Measurements from ENCODE around the gene KHDC1. TPM values are rescaled to one million over a fixed set of nuclear protein-coding genes. Genes with fewer than 3 reads are reported as not detected.
"Not testable (repeated sequence)": the region's sequence is repeated elsewhere in the genome, so short reads cannot be mapped to it uniquely, and the experiment has no call there.

The KHDC1 gene
- total RNA-seq, 8 experiments from 2014 or later, result 1.5 to 15.2 (median 8.3) TPM; not detected in 1

- in situ Hi-C loops (cut with MboI; ENCODE audit: low pct_unique_long_range_greater_than_20kb in 2 of 9, low sequenced_read_pairs in 9 of 9, unreplicated experiment in 9 of 9), result no loop called here
Measured at GRCh38 chr6:73282871-73283270, 19.9 kb upstream of the KHDC1 start.

DNA sequence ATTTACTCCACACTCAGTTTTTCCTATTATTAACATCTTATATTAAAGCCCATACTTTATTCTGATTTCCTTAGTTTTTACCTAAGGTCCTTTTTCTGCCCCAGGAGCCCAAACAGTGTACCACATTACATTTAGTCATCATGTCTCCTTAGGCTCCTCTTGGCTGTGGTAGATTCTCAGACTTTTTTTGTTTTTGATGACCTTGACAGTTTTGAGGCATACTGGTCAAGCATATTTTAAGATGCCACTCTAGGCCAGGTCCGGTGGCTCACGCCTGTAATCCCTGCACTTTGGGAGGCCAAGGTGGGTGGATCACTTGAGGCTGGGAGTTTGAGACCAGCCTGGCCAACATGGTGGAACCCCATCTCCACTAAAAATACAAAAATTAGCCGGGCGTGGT, 18.7 kb upstream of the KHDC1 start:
- H3K4me3 ChIP-seq; H3K27ac ChIP-seq; ATAC-seq (replicated peaks in 6 of 8); in situ Hi-C loops (cut with MboI; ENCODE audit: low pct_unique_long_range_greater_than_20kb in 2 of 9, low sequenced_read_pairs in 9 of 9, unreplicated experiment in 9 of 9); H3K4me1 ChIP-seq (replicated peaks in 1 of 2): not testable (repeated sequence)
- WGBS, 10 experiments, result 94 to 100% (median 99%) methylated on average over 2 to 4 of the region's 4 CpGs; no CpG with 5 or more reads in 6 of the 10 experiments

More at GRCh38 chr6:73282871-73283270, 19.9 kb upstream of the KHDC1 start:
- WGBS, 10 experiments, result 54 to 96% (median 91%) methylated on average over 2 to 5 of the region's 5 CpGs; no CpG with 5 or more reads in 1 of the 10 experiments
- no peak overlapping the region for H3K27ac ChIP-seq
- no peak overlapping the region for H3K4me3 ChIP-seq
- no peak for ATAC-seq (replicated peaks in 6 of 8)
- no peaks in the 10 kb centered on the region for H3K4me1 ChIP-seq (replicated peaks in 1 of 2)

GRCh38 chr6:73269296-73269695, 6.3 kb upstream of the KHDC1 start:
- ATAC-seq (replicated peaks in 6 of 8); H3K4me1 ChIP-seq (replicated peaks in 1 of 2); H3K4me3 ChIP-seq; H3K27ac ChIP-seq; in situ Hi-C loops (cut with MboI; ENCODE audit: low pct_unique_long_range_greater_than_20kb in 2 of 9, low sequenced_read_pairs in 9 of 9, unreplicated experiment in 9 of 9): not testable (repeated sequence)
- 70 to 100% (median 90%) methylated on average over 2 to 4 of the region's 13 CpGs; no CpG with 5 or more reads in 2 of the 10 experiments for WGBS, 10 experiments

DNA sequence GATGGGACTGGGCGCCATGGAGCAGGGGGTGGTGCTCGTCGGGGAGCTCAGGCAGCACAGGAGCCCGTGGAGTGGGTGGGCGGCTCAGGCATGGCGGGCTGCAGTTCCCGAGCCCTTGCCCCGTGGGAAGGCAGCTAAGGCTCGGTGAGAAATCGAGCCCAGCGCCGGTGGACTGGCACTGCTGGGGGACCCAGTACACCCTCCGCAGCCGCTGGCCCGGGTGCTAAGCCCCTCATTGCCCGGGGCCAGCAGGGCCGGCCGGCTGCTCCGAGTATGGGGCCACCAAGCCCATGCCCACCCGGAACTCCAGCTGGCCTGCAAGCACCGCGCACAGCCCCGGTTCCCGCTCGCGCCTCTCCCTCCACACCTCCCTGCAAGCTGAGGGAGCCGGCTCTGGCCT, 5.9 kb upstream of the KHDC1 start:
- H3K27ac ChIP-seq; H3K4me1 ChIP-seq (replicated peaks in 1 of 2); H3K4me3 ChIP-seq; in situ Hi-C loops (cut with MboI; ENCODE audit: low pct_unique_long_range_greater_than_20kb in 2 of 9, low sequenced_read_pairs in 9 of 9, unreplicated experiment in 9 of 9); ATAC-seq (replicated peaks in 6 of 8): not testable (repeated sequence)
- WGBS, 10 experiments, result no CpG with 5 or more reads among the region's 27 CpGs

GRCh38 chr6:73264446-73264845, 1.4 kb upstream of the KHDC1 start:
- ATAC-seq (replicated peaks in 6 of 8), result no peak
- no peak overlapping the region for H3K4me3 ChIP-seq
- peaks cover 12 to 19% of the 10 kb centered on the region in 2 donors for H3K4me1 ChIP-seq (replicated peaks in 1 of 2)
- no peak overlapping the region for H3K27ac ChIP-seq
- WGBS, 10 experiments, result 60 to 100% (median 100%) methylated on average over 1 to 3 of the region's 3 CpGs; no CpG with 5 or more reads in 2 of the 10 experiments
- in situ Hi-C loops (cut with MboI; ENCODE audit: low pct_unique_long_range_greater_than_20kb in 2 of 9, low sequenced_read_pairs in 9 of 9, unreplicated experiment in 9 of 9), result no loop called here

- in situ Hi-C loops (cut with MboI; ENCODE audit: low pct_unique_long_range_greater_than_20kb in 2 of 9, low sequenced_read_pairs in 9 of 9, unreplicated experiment in 9 of 9), result no loop called here
- peak overlapping the region; percentile 48 to 72 (median 63) for H3K4me3 ChIP-seq
- H3K27ac ChIP-seq, result peak overlapping the region; percentile 68 to 78
- peaks cover 12 to 19% of the 10 kb centered on the region in 2 donors for H3K4me1 ChIP-seq (replicated peaks in 1 of 2)
- WGBS, 10 experiments, result 40 to 100% (median 55%) methylated on average over 1 to 3 of the region's 7 CpGs; no CpG with 5 or more reads in 2 of the 10 experiments
- peak in 6 of 8 experiments; percentile 7 to 28 (median 24) for ATAC-seq (replicated peaks in 6 of 8)
Measured at GRCh38 chr6:73263570-73263909, 544 bp upstream of the KHDC1 start.

DNA sequence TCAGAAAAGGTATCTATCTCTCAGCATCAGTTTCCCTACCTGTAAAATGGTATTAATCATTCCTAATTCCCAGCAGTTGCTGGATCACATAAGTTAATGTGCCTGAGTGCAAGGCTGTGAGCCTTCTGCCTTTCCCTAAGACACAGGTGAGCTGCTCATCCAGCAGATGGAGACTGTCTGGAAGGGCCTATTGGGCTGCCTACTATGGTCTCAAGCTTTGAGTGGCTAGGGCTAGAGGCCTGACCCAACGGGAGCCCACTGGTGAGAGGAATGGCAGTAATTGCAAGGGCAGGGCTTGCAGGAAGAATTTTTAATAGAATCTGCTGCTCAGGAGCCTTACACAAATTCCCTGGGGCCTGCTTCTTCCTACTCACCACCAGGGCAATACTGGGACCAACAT, 4.3 kb downstream of the KHDC1 start:
- WGBS, 10 experiments, result 20 to 60% (median 60%) methylated on average over 1 of the region's 1 CpG; no CpG with 5 or more reads in 7 of the 10 experiments
- H3K4me3 ChIP-seq, result no peak overlapping the region
- ATAC-seq (replicated peaks in 6 of 8), result no peak
- no peak overlapping the region for H3K27ac ChIP-seq
- in situ Hi-C loops (cut with MboI; ENCODE audit: low pct_unique_long_range_greater_than_20kb in 2 of 9, low sequenced_read_pairs in 9 of 9, unreplicated experiment in 9 of 9), result no loop called here
- H3K4me1 ChIP-seq (replicated peaks in 1 of 2), result peaks cover 5 to 10% of the 10 kb centered on the region in 2 donors

DNA sequence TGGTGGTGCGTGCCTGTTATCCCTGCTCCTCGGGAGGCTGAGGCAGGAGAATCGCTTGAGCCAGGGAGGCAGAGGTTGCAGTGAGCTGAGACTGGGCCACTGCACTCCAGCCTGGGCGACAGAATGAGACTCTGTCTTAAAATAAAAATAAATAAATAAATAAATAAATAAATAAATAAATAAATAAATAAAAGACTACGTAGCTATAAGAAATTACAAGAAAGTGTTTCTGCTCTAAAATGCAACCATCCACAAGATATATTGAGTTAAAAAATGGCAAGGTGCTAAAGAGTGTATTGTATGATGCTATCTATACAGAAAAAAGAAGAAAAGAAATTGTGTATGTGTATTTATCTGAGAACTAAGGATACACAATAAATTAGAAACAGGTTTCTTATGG, 8.7 kb downstream of the KHDC1 start:
- H3K4me3 ChIP-seq; H3K4me1 ChIP-seq (replicated peaks in 1 of 2); in situ Hi-C loops (cut with MboI; ENCODE audit: low pct_unique_long_range_greater_than_20kb in 2 of 9, low sequenced_read_pairs in 9 of 9, unreplicated experiment in 9 of 9); ATAC-seq (replicated peaks in 6 of 8); H3K27ac ChIP-seq: not testable (repeated sequence)
- 88 to 100% (median 95%) methylated on average over 1 to 5 of the region's 5 CpGs for WGBS, 10 experiments

DNA sequence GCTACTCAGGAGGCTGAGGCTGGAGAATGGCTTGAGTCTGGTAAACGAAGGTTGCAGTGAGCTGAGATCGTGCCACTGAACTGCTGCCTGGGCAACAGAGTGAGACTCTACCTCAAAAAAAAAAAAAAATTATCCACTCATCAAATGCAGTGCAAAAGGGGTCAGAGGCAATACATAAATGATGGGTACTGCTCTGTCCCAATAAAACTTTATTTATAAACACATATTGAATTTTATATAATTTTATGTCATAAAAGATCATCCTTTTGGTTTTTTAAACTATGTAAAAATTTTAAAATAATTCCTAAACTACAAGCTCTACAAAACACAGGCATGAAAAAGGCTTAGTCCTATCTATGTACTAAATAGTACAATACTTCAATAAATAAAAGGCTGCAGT, 10.3 kb downstream of the KHDC1 start:
- in situ Hi-C loops (cut with MboI; ENCODE audit: low pct_unique_long_range_greater_than_20kb in 2 of 9, low sequenced_read_pairs in 9 of 9, unreplicated experiment in 9 of 9), result no loop called here
- Histone ChIP-seq H3K4me3 (no peak overlapping the region), H3K4me1 (replicated peaks in 1 of 2) (no peaks in the 10 kb centered on the region), H3K27ac (no peak overlapping the region)
- WGBS, 10 experiments, result 13 to 100% (median 100%) methylated on average over 1 to 2 of the region's 2 CpGs; no CpG with 5 or more reads in 1 of the 10 experiments
- no peak for ATAC-seq (replicated peaks in 6 of 8)

GRCh38 chr6:73250016-73250415, 13.0 kb downstream of the KHDC1 start:
- in situ Hi-C loops (cut with MboI; ENCODE audit: low pct_unique_long_range_greater_than_20kb in 2 of 9, low sequenced_read_pairs in 9 of 9, unreplicated experiment in 9 of 9), result no loop called here
- ATAC-seq (replicated peaks in 6 of 8), result no peak
- H3K27ac ChIP-seq, result no peak overlapping the region
- H3K4me1 ChIP-seq (replicated peaks in 1 of 2), result no peaks in the 10 kb centered on the region
- no peak overlapping the region for H3K4me3 ChIP-seq

- 59 to 100% (median 86%) methylated on average over 2 to 5 of the region's 5 CpGs for WGBS, 10 experiments
- Histone ChIP-seq H3K4me3 (no peak overlapping the region), H3K27ac (no peak overlapping the region), H3K4me1 (replicated peaks in 1 of 2) (no peaks in the 10 kb centered on the region)
- no peak for ATAC-seq (replicated peaks in 6 of 8)
- in situ Hi-C loops (cut with MboI; ENCODE audit: low pct_unique_long_range_greater_than_20kb in 2 of 9, low sequenced_read_pairs in 9 of 9, unreplicated experiment in 9 of 9), result no loop called here
Measured at GRCh38 chr6:73248192-73248903, 14.6 kb downstream of the KHDC1 start.

- H3K27ac ChIP-seq, result no peak overlapping the region
- in situ Hi-C loops (cut with MboI; ENCODE audit: low pct_unique_long_range_greater_than_20kb in 2 of 9, low sequenced_read_pairs in 9 of 9, unreplicated experiment in 9 of 9), result no loop called here
- no peak overlapping the region for H3K4me3 ChIP-seq
- no peak for ATAC-seq (replicated peaks in 6 of 8)
- 75 to 78% methylated on average over 2 to 3 of the region's 5 CpGs; no CpG with 5 or more reads in 8 of the 10 experiments for WGBS, 10 experiments
- H3K4me1 ChIP-seq (replicated peaks in 1 of 2), result no peaks in the 10 kb centered on the region
Measured at GRCh38 chr6:73242001-73242400, 21.0 kb downstream of the KHDC1 start.

GRCh38 chr6:73240730-73241129, 22.3 kb downstream of the KHDC1 start:
- H3K4me3 ChIP-seq, result no peak overlapping the region
- H3K27ac ChIP-seq, result no peak overlapping the region
- 59 to 100% (median 92%) methylated on average over 1 to 3 of the region's 4 CpGs; no CpG with 5 or more reads in 3 of the 10 experiments for WGBS, 10 experiments
- no peaks in the 10 kb centered on the region for H3K4me1 ChIP-seq (replicated peaks in 1 of 2)
- in situ Hi-C loops (cut with MboI; ENCODE audit: low pct_unique_long_range_greater_than_20kb in 2 of 9, low sequenced_read_pairs in 9 of 9, unreplicated experiment in 9 of 9), result no loop called here
- no peak for ATAC-seq (replicated peaks in 6 of 8)

Measured in motor neuron (in vitro differentiated cells).